Measurements from ENCODE around the gene PMPCA. TPM values are rescaled to one million over a fixed set of nuclear protein-coding genes. Genes with fewer than 3 reads are reported as not detected.

PMPCA gene
- total and polyA plus RNA-seq, 2 of the 8 experiments (the other 6 are each of a cell fraction or from before 2014, with no cell fraction given): 60.0 to 88.2 TPM

- CTCF ChIA-PET (ENCODE audit: partially characterized antibody): interaction anchor here (0.9 to 7.1 kb wide), 7 partner anchors 10 to 52 kb away, joined by 3 to 80 read pairs (median 7); no protein-coding TSS in a partner anchor
- Histone ChIP-seq H2AFZ (ENCODE audit: low read length) (no peak overlapping the region), H2BK20ac (ENCODE audit: low read length) (no peak overlapping the region)
Measured at GRCh38 chr9:136364942-136365774, 45.3 kb upstream of the PMPCA start.

More at GRCh38 chr9:136364942-136365774, 45.3 kb upstream of the PMPCA start:
- DNase-seq (ENCODE audit: low read depth in 1 of 2, low spot score in 2 of 2) (no peak), FAIRE-seq (no peak)
- no peak overlapping the region for H2BK12ac ChIP-seq (ENCODE audit: low read depth, low read length)
- H3K36me3 ChIP-seq (ENCODE audit: control insufficient read depth in 2 of 4, insufficient read depth in 4 of 4, low read length in 3 of 4): peaks cover 0 to 2% (median 0%) of the 10 kb centered on the region in 4 experiments; a peak in 1 of 8 replicates
- POLR2A ChIA-PET (ENCODE audit: partially characterized antibody): interaction anchor here (1.0 to 15.8 kb wide), 7 partner anchors 11 to 81 kb away, joined by 4 to 137 read pairs (median 4); partner anchors contain the start of genes CARD9 and SNAPC4
- no peak overlapping the region; the same call in 1 of the 2 replicates for H4K8ac ChIP-seq (ENCODE audit: extremely low read depth, insufficient read depth, low read length)
- H3K23me2 ChIP-seq (ENCODE audit: low read depth, low read length): no peaks in the 10 kb centered on the region; the same call in 1 of the 2 replicates
- 95% methylated on average over 27 of the region's 31 CpGs; no CpG with 5 or more reads in 1 of the 2 experiments for WGBS, 2 experiments (ENCODE audit: extremely low coverage in 1 of 2, insufficient coverage in 1 of 2, insufficient read length in 1 of 2, insufficient replicate concordance in 2 of 2, low coverage in 1 of 2, low lambda C conversion rate in 2 of 2, missing lambda C conversion rate in 1 of 2)
- H3K4me2 ChIP-seq (ENCODE audit: insufficient read depth in 1 of 2, low read depth in 2 of 2, low read length in 2 of 2): no peak overlapping the region; a peak in 1 of 4 replicates
- no peak overlapping the region for H2BK120ac ChIP-seq (replicated peaks; ENCODE audit: low read depth, low read length)
- H3K27ac ChIP-seq (ENCODE audit: low read depth, low read length): no peak overlapping the region; the same call in 1 of the 2 replicates
- no peak overlapping the region for H3K9ac ChIP-seq (replicated peaks in 1 of 4; ENCODE audit: extremely low read depth in 1 of 4, low read depth in 3 of 4, low read length in 3 of 4)
- H3K14ac ChIP-seq (ENCODE audit: insufficient read length): no peak overlapping the region
- H3K79me2 ChIP-seq (ENCODE audit: control insufficient read depth in 1 of 2, insufficient read depth in 2 of 2, low read length in 2 of 2): no peaks in the 10 kb centered on the region
- H2BK15ac ChIP-seq (ENCODE audit: low read length): no peak overlapping the region
- peaks cover 3 to 7% of the 10 kb centered on the region in 2 experiments for H4K20me1 ChIP-seq (replicated peaks in 1 of 2; ENCODE audit: control insufficient read depth in 1 of 2, insufficient read depth in 2 of 2, low read length in 2 of 2)
- H2AK5ac ChIP-seq (ENCODE audit: low read depth, low read length): no peak overlapping the region
- no peak overlapping the region for H3K4me3 ChIP-seq (ENCODE audit: extremely low read depth in 1 of 4, insufficient read depth in 2 of 4, low read depth in 3 of 4, low read length in 4 of 4)
- H3K9me3 ChIP-seq (ENCODE audit: insufficient read depth in 2 of 2, low read depth in 1 of 2, low read length in 1 of 2): peaks cover 0 to 3% of the 10 kb centered on the region in 2 experiments; a peak in 1 of 4 replicates
- no peak overlapping the region for H3K56ac ChIP-seq (replicated peaks; ENCODE audit: insufficient read length, low read depth, low read length)
- H3K27me3 ChIP-seq (replicated peaks in 1 of 4; ENCODE audit: control insufficient read depth in 3 of 4, extremely low read depth in 1 of 4, insufficient read depth in 3 of 4, low read length in 3 of 4): peaks cover 0 to 2% (median 0%) of the 10 kb centered on the region in 4 experiments; a peak in 2 of 7 replicates
- no peak overlapping the region; the same call in 1 of the 2 replicates for H3K18ac ChIP-seq (ENCODE audit: extremely low read depth, low read length)
- H2BK5ac ChIP-seq (ENCODE audit: low read depth, low read length): no peak overlapping the region
- H3K79me1 ChIP-seq (ENCODE audit: low read depth, low read length): peaks cover 3% of the 10 kb centered on the region
- no peak overlapping the region for H4K5ac ChIP-seq (ENCODE audit: insufficient read length, low read depth, low read length)
- no peak overlapping the region for H3K4ac ChIP-seq (replicated peaks; ENCODE audit: insufficient read length, low read depth, low read length)
- TF ChIP-seq POU5F1 (IDR thresholded peaks at IDR 0.05; ENCODE audit: low read depth, low read length) (no peak), TBP (IDR thresholded peaks at IDR 0.05; ENCODE audit: low read depth, low read length) (no peak), ATF3 (IDR thresholded peaks at IDR 0.05; ENCODE audit: insufficient read depth, low read depth, low read length) (no peak), USF2 (IDR thresholded peaks at IDR 0.05; ENCODE audit: low read length) (no peak), KDM1A (IDR thresholded peaks at IDR 0.05; ENCODE audit: borderline replicate concordance, low read length) (no peak), HDAC6 (IDR thresholded peaks at IDR 0.05; ENCODE audit: low read depth, low read length) (no peak), KDM5A (IDR thresholded peaks at IDR 0.05; ENCODE audit: low read length) (no peak), POLR2AphosphoS5 (IDR thresholded peaks at IDR 0.05; ENCODE audit: low read depth, low read length) (no peak)
- H3K4me1 ChIP-seq (replicated peaks in 1 of 4; ENCODE audit: control insufficient read depth in 3 of 4, insufficient read depth in 4 of 4, low read length in 3 of 4): peaks cover 0 to 8% (median under 1%) of the 10 kb centered on the region in 4 experiments; a peak in 3 of 7 replicates
- H4K91ac ChIP-seq (replicated peaks; ENCODE audit: insufficient read length, low read length): no peak overlapping the region
- no peak overlapping the region for H3K23ac ChIP-seq (ENCODE audit: insufficient read length)

All from H1 (cell line).